A673 (cell line): ENCODE data around the gene POLR1E.

ENCODE experiments used
- CTCF ChIP-seq: fragments of 300-800, 200-600 bp; sonication (generic); conservative IDR thresholded peaks from 2 replicates; pipeline ENCODE4 v1.5.1; 2017; ENCODE audit warnings: low read depth, mild to moderate bottlenecking, antibody characterized with exemption, low read length, moderate library complexity, mixed read lengths
- EZH2 ChIP-seq: fragments of 200-600 bp; sonication (generic); IDR thresholded peaks from 2 replicates; pipeline ENCODE4 v1.6.1; 2017; ENCODE audit warnings: borderline replicate concordance, low read depth, mild to moderate bottlenecking, mixed read lengths, antibody characterized with exemption, low read length; ENCODE audit not compliant: poor library complexity, severe bottlenecking

- no peak for TF ChIP-seq CTCF
- no peak for TF ChIP-seq EZH2
These were observed 40.9 kb upstream of the POLR1E start for GRCh38 chr9:37444890-37445289.
